A673 (cell line): ENCODE results near the gene PUS3.

Source experiments
- EZH2 ChIP-seq: fragments of 200-600 bp; sonication (generic); IDR thresholded peaks from 2 replicates; pipeline ENCODE4 v1.6.1; 2017; ENCODE audit warnings: borderline replicate concordance, low read depth, mild to moderate bottlenecking, mixed read lengths, antibody characterized with exemption, low read length; ENCODE audit not compliant: poor library complexity, severe bottlenecking
- TF ChIP-seq, protein P1 (sequence below): fragments of 300-800, 200-600 bp; sonication (generic); conservative IDR thresholded peaks from 2 replicates; pipeline ENCODE4 v1.5.1; 2017; ENCODE audit warnings: low read depth, mild to moderate bottlenecking, antibody characterized with exemption, low read length, moderate library complexity, mixed read lengths

GRCh38 chr11:125922156-125922555 lies 19.1 kb upstream of the PUS3 start:
- TF ChIP-seq EZH2: no peak
- TF ChIP-seq, protein P1, sequence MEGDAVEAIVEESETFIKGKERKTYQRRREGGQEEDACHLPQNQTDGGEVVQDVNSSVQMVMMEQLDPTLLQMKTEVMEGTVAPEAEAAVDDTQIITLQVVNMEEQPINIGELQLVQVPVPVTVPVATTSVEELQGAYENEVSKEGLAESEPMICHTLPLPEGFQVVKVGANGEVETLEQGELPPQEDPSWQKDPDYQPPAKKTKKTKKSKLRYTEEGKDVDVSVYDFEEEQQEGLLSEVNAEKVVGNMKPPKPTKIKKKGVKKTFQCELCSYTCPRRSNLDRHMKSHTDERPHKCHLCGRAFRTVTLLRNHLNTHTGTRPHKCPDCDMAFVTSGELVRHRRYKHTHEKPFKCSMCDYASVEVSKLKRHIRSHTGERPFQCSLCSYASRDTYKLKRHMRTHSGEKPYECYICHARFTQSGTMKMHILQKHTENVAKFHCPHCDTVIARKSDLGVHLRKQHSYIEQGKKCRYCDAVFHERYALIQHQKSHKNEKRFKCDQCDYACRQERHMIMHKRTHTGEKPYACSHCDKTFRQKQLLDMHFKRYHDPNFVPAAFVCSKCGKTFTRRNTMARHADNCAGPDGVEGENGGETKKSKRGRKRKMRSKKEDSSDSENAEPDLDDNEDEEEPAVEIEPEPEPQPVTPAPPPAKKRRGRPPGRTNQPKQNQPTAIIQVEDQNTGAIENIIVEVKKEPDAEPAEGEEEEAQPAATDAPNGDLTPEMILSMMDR: no peak
